MM.1S (cell line): ENCODE measurements around the gene HSF2BP.
"Not testable (repeated sequence)": the region's sequence is repeated elsewhere in the genome, so short reads cannot be mapped to it uniquely, and the experiment has no call there.

ENCODE experiments used
- EZH2 ChIP-seq: fragments of 300-600 bp; sonication (generic); optimal IDR thresholded peaks from 2 replicates; pipeline ENCODE3; 2017; ENCODE audit warnings: low read depth, mild to moderate bottlenecking, antibody characterized with exemption, low read length, mixed read lengths
- TF ChIP-seq, protein P1 (sequence below): fragments of 300-600 bp; sonication (generic); IDR thresholded peaks from 2 replicates; pipeline ENCODE4 v1.5.1; 2016; ENCODE audit warnings: antibody characterized with exemption, low read length, mixed read lengths

DNA sequence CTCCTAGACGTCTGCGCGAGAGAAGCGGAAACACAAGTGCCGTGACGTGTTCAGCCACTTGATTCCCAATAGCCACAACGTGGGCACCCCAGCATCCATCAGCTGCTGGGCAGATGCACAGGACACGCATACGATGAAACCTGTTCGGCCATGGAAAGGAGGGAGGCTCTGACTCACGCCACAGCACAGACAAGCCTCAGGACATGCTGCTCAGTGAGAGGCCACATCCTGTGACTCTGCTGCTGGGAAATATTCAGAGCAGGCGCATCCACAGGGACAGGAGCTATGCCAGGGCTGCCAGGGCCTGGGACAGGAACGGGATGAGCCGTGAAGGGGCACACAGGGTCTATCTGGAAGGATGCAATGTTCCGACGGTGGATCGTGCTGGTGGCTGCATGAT, 171.1 kb downstream of the HSF2BP start:
- not testable (repeated sequence) for TF ChIP-seq EZH2
- TF ChIP-seq, protein P1, sequence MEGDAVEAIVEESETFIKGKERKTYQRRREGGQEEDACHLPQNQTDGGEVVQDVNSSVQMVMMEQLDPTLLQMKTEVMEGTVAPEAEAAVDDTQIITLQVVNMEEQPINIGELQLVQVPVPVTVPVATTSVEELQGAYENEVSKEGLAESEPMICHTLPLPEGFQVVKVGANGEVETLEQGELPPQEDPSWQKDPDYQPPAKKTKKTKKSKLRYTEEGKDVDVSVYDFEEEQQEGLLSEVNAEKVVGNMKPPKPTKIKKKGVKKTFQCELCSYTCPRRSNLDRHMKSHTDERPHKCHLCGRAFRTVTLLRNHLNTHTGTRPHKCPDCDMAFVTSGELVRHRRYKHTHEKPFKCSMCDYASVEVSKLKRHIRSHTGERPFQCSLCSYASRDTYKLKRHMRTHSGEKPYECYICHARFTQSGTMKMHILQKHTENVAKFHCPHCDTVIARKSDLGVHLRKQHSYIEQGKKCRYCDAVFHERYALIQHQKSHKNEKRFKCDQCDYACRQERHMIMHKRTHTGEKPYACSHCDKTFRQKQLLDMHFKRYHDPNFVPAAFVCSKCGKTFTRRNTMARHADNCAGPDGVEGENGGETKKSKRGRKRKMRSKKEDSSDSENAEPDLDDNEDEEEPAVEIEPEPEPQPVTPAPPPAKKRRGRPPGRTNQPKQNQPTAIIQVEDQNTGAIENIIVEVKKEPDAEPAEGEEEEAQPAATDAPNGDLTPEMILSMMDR = not testable (repeated sequence)
